NT2/D1 (cell line): ENCODE results near the gene CD2BP2.

Experiments
- YY1 ChIP-seq: IDR thresholded peaks from 2 replicates; pipeline ENCODE4 v1.6.1; 2011; ENCODE audit not compliant: insufficient read length, insufficient read depth
- ZNF274 ChIP-seq: IDR thresholded peaks from 2 replicates; pipeline ENCODE4 v1.6.1; 2011; ENCODE audit warnings: mild to moderate bottlenecking, low read depth, low read length

GRCh38 chr16:30397056-30397455, 41.9 kb upstream of the CD2BP2 start:
- TF ChIP-seq ZNF274 = no peak
- no peak for TF ChIP-seq YY1
